ENCODE measurements around the gene DNAJB6. TPM values are rescaled to one million over a fixed set of nuclear protein-coding genes. Genes with fewer than 3 reads are reported as not detected.

Gene DNAJB6
- total and polyA plus RNA-seq, 2 donors (not counting 3 experiments of a cell fraction or from before 2014, with no cell fraction given) = 69.6 to 135 TPM

DNA sequence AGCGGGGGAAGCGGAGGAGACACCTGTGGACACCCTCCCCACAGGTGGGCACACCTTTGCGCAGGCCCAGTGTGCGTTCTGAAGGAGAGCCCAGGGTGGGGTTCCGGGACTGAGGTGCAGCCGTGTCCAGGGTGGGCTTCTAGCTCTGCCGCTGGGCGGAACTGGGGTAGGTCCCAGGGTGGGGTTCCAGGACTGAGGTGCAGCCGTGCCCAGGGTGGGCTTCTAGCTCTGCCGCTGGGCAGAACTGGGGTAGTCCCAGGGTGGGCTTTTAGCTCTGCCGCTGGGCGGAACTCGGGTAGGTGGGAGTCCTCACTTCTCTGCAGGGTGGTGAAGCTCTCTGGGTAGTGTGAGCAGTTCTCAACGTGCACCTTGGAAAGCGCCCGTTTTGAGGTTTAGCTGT, 78.7 kb downstream of the DNAJB6 start:
- CTCF ChIA-PET = no interaction called here
- BruUV-seq (replicated peaks) = no TSS peak

More for the DNA sequence above, 78.7 kb downstream of the DNAJB6 start:
- H3K4me3 ChIP-seq (replicated peaks in 1 of 3; ENCODE audit: insufficient read depth in 1 of 3, low read depth in 1 of 3, low read length in 3 of 3) = no peak overlapping the region
- H3K36me3 ChIP-seq (ENCODE audit: control insufficient read depth in 2 of 2, extremely low read depth in 1 of 2, insufficient read depth in 2 of 2, low read length in 2 of 2) = peaks cover 5 to 24% of the 10 kb centered on the region in 2 experiments
- no peak for DNase-seq (ENCODE audit: low read depth, low spot score)
- POLR2A ChIA-PET = no interaction called here
- H3K4me1 ChIP-seq (ENCODE audit: control insufficient read depth, extremely low read depth, insufficient read depth, low read length) = no peaks in the 10 kb centered on the region
- intact Hi-C loops (cut with micrococcal nuclease) (no loop called here), dilution Hi-C loops (cut with MboI; ENCODE audit: extremely low pct_ligation_motif_present, low sequenced_read_pairs) (no loop called here)
- no peaks in the 10 kb centered on the region for H4K20me1 ChIP-seq (replicated peaks; ENCODE audit: control insufficient read depth, extremely low read depth, insufficient read depth, low read length)
- no peak overlapping the region for H3K9ac ChIP-seq (replicated peaks; ENCODE audit: extremely low read depth, insufficient read depth, low read length)
- no peaks in the 10 kb centered on the region for H3K79me2 ChIP-seq (ENCODE audit: control insufficient read depth, insufficient read depth, low read length)
- no peaks in the 10 kb centered on the region for H3K27me3 ChIP-seq (ENCODE audit: control insufficient read depth in 2 of 2, insufficient read depth in 2 of 2, low read length in 2 of 2)
- H3K4me2 ChIP-seq (ENCODE audit: insufficient read depth, low read length) = no peak overlapping the region
- H2AFZ ChIP-seq (ENCODE audit: low read depth, low read length) = no peak overlapping the region
- no peaks in the 10 kb centered on the region for H3K9me3 ChIP-seq (replicated peaks; ENCODE audit: control insufficient read depth, insufficient read depth, low read length)
- no peak for FAIRE-seq
- H3K9me1 ChIP-seq (replicated peaks; ENCODE audit: control insufficient read depth, extremely low read depth, insufficient read depth, low read length) = no peaks in the 10 kb centered on the region
- no peak overlapping the region for H3K27ac ChIP-seq (ENCODE audit: insufficient read depth, low read depth, low read length)
- no peak for TF ChIP-seq JUN (IDR thresholded peaks at IDR 0.05; ENCODE audit: borderline replicate concordance, insufficient read depth, insufficient read length, low read depth)
- no peak for TF ChIP-seq POLR2AphosphoS5 (IDR thresholded peaks at IDR 0.05; ENCODE audit: insufficient read depth, low read depth, low read length)
- no peak for TF ChIP-seq MYC (IDR thresholded peaks at IDR 0.05; ENCODE audit: low read depth, low read length)
- TF ChIP-seq, protein P1, sequence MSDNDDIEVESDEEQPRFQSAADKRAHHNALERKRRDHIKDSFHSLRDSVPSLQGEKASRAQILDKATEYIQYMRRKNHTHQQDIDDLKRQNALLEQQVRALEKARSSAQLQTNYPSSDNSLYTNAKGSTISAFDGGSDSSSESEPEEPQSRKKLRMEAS (IDR thresholded peaks at IDR 0.05; ENCODE audit: insufficient read depth, insufficient read length) = no peak
- no peak for TF ChIP-seq FOS (IDR thresholded peaks at IDR 0.05; ENCODE audit: borderline replicate concordance, insufficient read depth, low read length)
- no peak for TF ChIP-seq GATA2 (IDR thresholded peaks at IDR 0.05; ENCODE audit: insufficient read depth, insufficient read length, low read depth, low read length)
- TF ChIP-seq, protein P2, sequence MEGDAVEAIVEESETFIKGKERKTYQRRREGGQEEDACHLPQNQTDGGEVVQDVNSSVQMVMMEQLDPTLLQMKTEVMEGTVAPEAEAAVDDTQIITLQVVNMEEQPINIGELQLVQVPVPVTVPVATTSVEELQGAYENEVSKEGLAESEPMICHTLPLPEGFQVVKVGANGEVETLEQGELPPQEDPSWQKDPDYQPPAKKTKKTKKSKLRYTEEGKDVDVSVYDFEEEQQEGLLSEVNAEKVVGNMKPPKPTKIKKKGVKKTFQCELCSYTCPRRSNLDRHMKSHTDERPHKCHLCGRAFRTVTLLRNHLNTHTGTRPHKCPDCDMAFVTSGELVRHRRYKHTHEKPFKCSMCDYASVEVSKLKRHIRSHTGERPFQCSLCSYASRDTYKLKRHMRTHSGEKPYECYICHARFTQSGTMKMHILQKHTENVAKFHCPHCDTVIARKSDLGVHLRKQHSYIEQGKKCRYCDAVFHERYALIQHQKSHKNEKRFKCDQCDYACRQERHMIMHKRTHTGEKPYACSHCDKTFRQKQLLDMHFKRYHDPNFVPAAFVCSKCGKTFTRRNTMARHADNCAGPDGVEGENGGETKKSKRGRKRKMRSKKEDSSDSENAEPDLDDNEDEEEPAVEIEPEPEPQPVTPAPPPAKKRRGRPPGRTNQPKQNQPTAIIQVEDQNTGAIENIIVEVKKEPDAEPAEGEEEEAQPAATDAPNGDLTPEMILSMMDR (IDR thresholded peaks at IDR 0.05; ENCODE audit: extremely low read depth in 1 of 2, insufficient read depth in 1 of 2, low read depth in 1 of 2, low read length in 2 of 2) = no peak
- TF ChIP-seq POLR2A (IDR thresholded peaks at IDR 0.05; ENCODE audit: low read depth, low read length) = no peak
- no peak for TF ChIP-seq EZH2 (IDR thresholded peaks at IDR 0.05; ENCODE audit: borderline replicate concordance, low read depth, low read length, severe bottlenecking)
